IMR-90 (cell line): ENCODE measurements around the gene GALNT14. TPM values are rescaled to one million over a fixed set of nuclear protein-coding genes. Genes with fewer than 3 reads are reported as not detected.

ENCODE experiments used
- ATAC-seq: fragments of 200-7000 bp; cut with Tn5 transposase; 2 replicates; pipeline ENCODE4 v1.9.1; 2020; ENCODE audit warnings: low read depth, mild to moderate bottlenecking, moderate library complexity
- BruUV-seq: library from RNA; stranded (reverse); fragments of 400-500 nt; replicated peaks from 2 replicates; lab custom pipeline; 2021; lab: Mats Ljungman, UMichigan
- CTCF ChIA-PET: fragments of 300-600 bp; formaldehyde crosslinking; extraction: SDS; loops from one replicate; lab custom pipeline; 2021; ENCODE audit warnings: antibody characterized with exemption; lab: Yijun Ruan, JAX
- POLR2A ChIA-PET: fragments of 300-600 bp; sonication (Branson Sonifier 250); formaldehyde crosslinking; loops from one replicate; lab custom pipeline; 2022; ENCODE audit warnings: antibody characterized with exemption; ENCODE audit not compliant: unreplicated experiment; lab: Charles Lee
- DNase-seq: peaks from one replicate; pipeline ENCODE4 v3.0.0; 2013
- H2AFZ ChIP-seq: replicated peaks from 2 replicates; pipeline ENCODE3; 2013; ENCODE audit warnings: low read length, mild to moderate bottlenecking; ENCODE audit not compliant: poor library complexity
- H2AK5ac ChIP-seq: 2 replicates; pipeline ENCODE4 v1.6.1; 2013; ENCODE audit warnings: low read depth, low read length, inconsistent platforms
- H2AK9ac ChIP-seq: replicated peaks from 2 replicates; pipeline ENCODE3; 2013; ENCODE audit warnings: mild to moderate bottlenecking, low read depth, low read length, moderate library complexity; ENCODE audit not compliant: poor library complexity
- H2BK120ac ChIP-seq: 2 replicates; pipeline ENCODE4 v1.6.1; 2013; ENCODE audit warnings: low read depth, low read length, inconsistent platforms
- H2BK15ac ChIP-seq: 3 replicates; pipeline ENCODE4 v1.6.1; 2013; ENCODE audit warnings: low read depth, low read length, inconsistent platforms
- H2BK20ac ChIP-seq: 2 replicates; pipeline ENCODE4 v1.6.1; 2013; ENCODE audit warnings: low read depth, mild to moderate bottlenecking, inconsistent platforms, low read length, moderate library complexity
- H2BK5ac ChIP-seq: 2 replicates; pipeline ENCODE4 v1.6.1; 2013; ENCODE audit warnings: mild to moderate bottlenecking, low read depth, low read length, inconsistent platforms; ENCODE audit not compliant: poor library complexity, severe bottlenecking
- H3K14ac ChIP-seq: replicated peaks from 2 replicates; pipeline ENCODE4 v1.6.1; 2013; ENCODE audit warnings: low read depth, low read length, inconsistent platforms
- H3K18ac ChIP-seq: 2 replicates; pipeline ENCODE4 v1.6.1; 2013; ENCODE audit warnings: low read depth, low read length, control low read depth
- H3K23ac ChIP-seq: 2 replicates; pipeline ENCODE4 v1.6.1; 2013; ENCODE audit warnings: low read depth, low read length, inconsistent platforms
- H3K27ac ChIP-seq: 2 replicates; pipeline ENCODE4 v1.5.1; 2013; ENCODE audit warnings: mild to moderate bottlenecking, control low read depth, low read length; ENCODE audit not compliant: insufficient read depth
- H3K27me3 ChIP-seq: 2 replicates; pipeline ENCODE4 v1.6.1; 2013; ENCODE audit warnings: low read length; ENCODE audit not compliant: control insufficient read depth, insufficient read depth
- H3K36me3 ChIP-seq: 2 replicates; pipeline ENCODE4 v1.6.1; 2013; ENCODE audit warnings: low read length, mixed read lengths; ENCODE audit not compliant: control insufficient read depth, insufficient read depth
- H3K4ac ChIP-seq: 2 replicates; pipeline ENCODE4 v1.6.1; 2013; ENCODE audit warnings: low read depth, low read length, inconsistent platforms
- H3K4me1 ChIP-seq: 2 replicates; pipeline ENCODE4 v1.6.1; 2013; ENCODE audit warnings: low read length, mixed read lengths; ENCODE audit not compliant: control insufficient read depth, insufficient read depth
- H3K4me2 ChIP-seq: 2 replicates; pipeline ENCODE4 v1.6.1; 2013; ENCODE audit warnings: low read depth, mild to moderate bottlenecking, control low read depth, low read length, moderate library complexity
- H3K4me3 ChIP-seq: 2 replicates; pipeline ENCODE4 v1.5.1; 2013; ENCODE audit warnings: low read depth, mild to moderate bottlenecking, control low read depth, low read length, moderate library complexity; ENCODE audit not compliant: insufficient read depth
- H3K56ac ChIP-seq: 2 replicates; pipeline ENCODE4 v1.6.1; 2013; ENCODE audit warnings: low read length, inconsistent platforms; ENCODE audit not compliant: insufficient read depth; ENCODE audit errors: extremely low read depth
- H3K79me1 ChIP-seq, 2 experiments: 2 replicates each; pipeline ENCODE4 v1.6.1; 2013; ENCODE audit warnings: low read length in 2 of 2, inconsistent platforms in 1 of 2, low read depth in 1 of 2
- H3K9ac ChIP-seq: 2 replicates; pipeline ENCODE4 v1.6.1; 2013; ENCODE audit warnings: low read depth, low read length, control low read depth
- H3K9me1 ChIP-seq: 2 replicates; pipeline ENCODE4 v1.6.1; 2013; ENCODE audit warnings: low read length, inconsistent platforms; ENCODE audit not compliant: insufficient read depth
- H3K9me3 ChIP-seq: 2 replicates; pipeline ENCODE4 v1.6.1; 2013; ENCODE audit warnings: low read length; ENCODE audit not compliant: control insufficient read depth, insufficient read depth
- H4K20me1 ChIP-seq: 2 replicates; pipeline ENCODE4 v1.6.1; 2013; ENCODE audit warnings: low read length, inconsistent platforms; ENCODE audit not compliant: insufficient read depth
- H4K5ac ChIP-seq: 2 replicates; pipeline ENCODE4 v1.6.1; 2013; ENCODE audit warnings: mild to moderate bottlenecking, low read depth, low read length, control low read depth
- H4K8ac ChIP-seq, 2 experiments: 2 replicates each; pipeline ENCODE4 v1.6.1; 2013; ENCODE audit warnings: low read depth in 2 of 2, low read length in 2 of 2, control low read depth in 1 of 2, inconsistent platforms in 1 of 2
- H4K91ac ChIP-seq: 2 replicates; pipeline ENCODE4 v1.6.1; 2013; ENCODE audit warnings: low read depth, low read length, inconsistent platforms; ENCODE audit not compliant: insufficient read depth
- BHLHE40 ChIP-seq: fragments of 150-350 bp; IDR thresholded peaks from 2 replicates; pipeline ENCODE4 v1.6.1; 2016; ENCODE audit warnings: mild to moderate bottlenecking, low read depth, low read length
- CEBPB ChIP-seq: IDR thresholded peaks from 2 replicates; pipeline ENCODE4 v1.6.1; 2012; ENCODE audit warnings: low read depth, low read length, improper control_type of control experiment
- CHD1 ChIP-seq: IDR thresholded peaks from 2 replicates; pipeline ENCODE4 v1.6.1; 2012; ENCODE audit warnings: low read depth, low read length, improper control_type of control experiment
- FOS ChIP-seq: fragments of 150-350 bp; IDR thresholded peaks from 2 replicates; pipeline ENCODE4 v1.6.1; 2016; ENCODE audit warnings: low read depth, low read length
- MAFK ChIP-seq: IDR thresholded peaks from 2 replicates; pipeline ENCODE4 v1.6.1; 2012; ENCODE audit warnings: low read depth, low read length, improper control_type of control experiment
- MAZ ChIP-seq: IDR thresholded peaks from 2 replicates; pipeline ENCODE4 v1.6.1; 2012; ENCODE audit warnings: low read depth, mild to moderate bottlenecking, low read length, improper control_type of control experiment, moderate library complexity, borderline replicate concordance
- MXI1 ChIP-seq: IDR thresholded peaks from 2 replicates; pipeline ENCODE4 v1.6.1; 2012; ENCODE audit warnings: low read depth, mild to moderate bottlenecking, low read length, moderate library complexity, borderline replicate concordance
- NFE2L2 ChIP-seq: fragments of 150-350 bp; IDR thresholded peaks from 2 replicates; pipeline ENCODE4 v1.6.1; 2016; ENCODE audit warnings: low read depth, mild to moderate bottlenecking, low read length
- POLR2A ChIP-seq: IDR thresholded peaks from 2 replicates; pipeline ENCODE4 v1.6.1; 2012; ENCODE audit warnings: mild to moderate bottlenecking, low read depth, low read length
- RAD21 ChIP-seq: IDR thresholded peaks from 2 replicates; pipeline ENCODE4 v1.6.1; 2012; ENCODE audit warnings: low read length, improper control_type of control experiment
- RCOR1 ChIP-seq: IDR thresholded peaks from 2 replicates; pipeline ENCODE4 v1.6.1; 2012; ENCODE audit warnings: mild to moderate bottlenecking, low read length, improper control_type of control experiment; ENCODE audit not compliant: insufficient replicate concordance
- RFX5 ChIP-seq: IDR thresholded peaks from 2 replicates; pipeline ENCODE4 v1.8.0; 2012; ENCODE audit warnings: low read depth, mild to moderate bottlenecking, low read length, moderate library complexity
- WGBS, 2 experiments: methylation state at CpG; one replicate each; pipeline versions ENCODE4 v1.1.5 to v1.1.7; 2013; ENCODE audit warnings: missing lambda C conversion rate in 2 of 2; ENCODE audit not compliant: insufficient read length in 1 of 2; ENCODE audit errors: extremely low coverage in 2 of 2; 5-methylcytosine and 5-hydroxymethylcytosine counted together
- dilution Hi-C: fragments of 300-500 bp; cut with HindIII; formaldehyde crosslinking; loops from one replicate; pipeline ENCODE4 v1.14.3; 2018; ENCODE audit warnings: low sequenced_read_pairs; ENCODE audit not compliant: unreplicated experiment
- in situ Hi-C: fragments of 300-500 bp; cut with MboI; formaldehyde crosslinking; loops from 3 replicates; pipeline ENCODE4 v1.14.3; 2019; ENCODE audit warnings: low sequenced_read_pairs, inconsistent platforms, mixed read lengths
- intact Hi-C: fragments of 100-400 bp; cut with micrococcal nuclease; formaldehyde crosslinking; loops from 2 replicates; pipeline ENCODE4 v1.10.0; 2022
- polyA plus RNA-seq, 3 experiments: library from polyadenylated mRNA; depleted of rRNA; stranded (reverse); fragments of >200 nt; gene quantifications; 2 replicates each; pipeline ENCODE4 v1.2.3, GENCODE V29; 2012; ENCODE audit warnings: low replicate concordance in 1 of 3
- total RNA-seq: library from RNA; depleted of rRNA; stranded (reverse); fragments of >200 nt; gene quantifications from 2 replicates; pipeline ENCODE4 v1.2.3, GENCODE V29; 2012
- TF ChIP-seq, protein P1 (sequence below): fragments of 150-350 bp; IDR thresholded peaks from 2 replicates; pipeline ENCODE4 v1.6.1; 2016; ENCODE audit warnings: low read depth, mild to moderate bottlenecking, low read length, moderate library complexity, borderline replicate concordance
- TF ChIP-seq, protein P2 (sequence below): fragments of 150-350 bp; IDR thresholded peaks from 2 replicates; pipeline ENCODE4 v1.6.1; 2017; ENCODE audit warnings: mild to moderate bottlenecking, antibody characterized with exemption, low read length, low read depth
- TF ChIP-seq, protein P3 (sequence below): conservative IDR thresholded peaks from 2 replicates; pipeline ENCODE4 v1.5.1; 2012; ENCODE audit warnings: mild to moderate bottlenecking, low read depth, low read length, improper control_type of control experiment

The GALNT14 gene
- total and polyA plus RNA-seq, 2 of the 4 experiments (the other 2 are of a cell fraction): 0.15 to 0.18 TPM

DNA sequence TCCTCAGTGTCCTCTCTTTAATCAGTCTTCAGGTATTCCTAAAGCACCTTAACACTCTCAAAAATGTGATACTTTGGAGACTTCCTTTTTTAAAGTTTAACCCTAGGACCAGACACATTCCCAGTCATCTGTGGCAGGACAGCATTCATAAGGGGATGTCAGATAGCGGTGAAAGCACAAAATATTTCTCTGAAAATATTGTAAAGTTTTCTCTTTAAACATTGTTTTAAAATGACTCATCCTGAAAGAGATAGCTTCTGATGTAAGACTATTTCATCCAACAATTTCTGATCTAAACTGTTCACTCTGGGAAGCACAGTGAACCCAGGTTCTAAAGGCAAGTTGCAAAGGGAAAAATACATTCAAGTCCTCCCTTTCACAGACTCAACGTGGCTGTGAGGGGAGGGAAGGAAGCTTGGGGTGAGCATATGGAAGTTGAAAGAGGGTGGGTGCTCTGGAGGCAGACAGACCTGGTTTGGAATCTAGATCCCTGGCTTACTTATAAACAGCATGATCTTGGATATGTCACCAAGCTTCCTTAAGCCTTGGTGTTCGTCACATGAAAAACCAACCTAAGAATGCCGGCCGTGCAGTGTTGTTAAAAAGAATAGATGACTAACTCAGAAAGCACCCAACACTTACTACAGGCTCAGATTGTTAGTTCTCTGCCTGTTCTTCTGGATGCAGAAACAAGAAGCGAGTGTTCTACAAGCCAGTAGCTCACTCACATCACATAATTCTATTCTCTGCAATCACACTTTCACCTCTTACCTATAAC is 12.1 kb downstream of the GALNT14 start:
- H3K36me3 ChIP-seq: no peaks in the 10 kb centered on the region
- dilution Hi-C loops (no loop called here), intact Hi-C loops (no loop called here), in situ Hi-C loops (no loop called here)
- H2BK5ac ChIP-seq: no peak overlapping the region
- H3K4me3 ChIP-seq: no peak overlapping the region
- ChIA-PET POLR2A (no interaction called here), CTCF (interaction anchor here (2.1 kb wide), 1 partner anchor 44 kb away, joined by 9 read pairs; no protein-coding TSS in a partner anchor)
- H3K18ac ChIP-seq: no peak overlapping the region
- DNase-seq (no peak), ATAC-seq (no peak; the same call in 1 of the 2 replicates)
- peaks cover 2% of the 10 kb centered on the region; the same call in 1 of the 2 replicates for H3K27me3 ChIP-seq
- no peak overlapping the region for H4K91ac ChIP-seq
- H3K56ac ChIP-seq: no peak overlapping the region
- H2AK5ac ChIP-seq: no peak overlapping the region
- H2BK20ac ChIP-seq: no peak overlapping the region
- no peaks in the 10 kb centered on the region for H3K4me1 ChIP-seq
- H3K9ac ChIP-seq: no peak overlapping the region
- peak overlapping the region; percentile 26 for H2AFZ ChIP-seq
- H2BK15ac ChIP-seq: no peak overlapping the region
- BruUV-seq: no TSS peak
- H3K4me2 ChIP-seq: no peak overlapping the region
- no peak overlapping the region for H3K27ac ChIP-seq
- H4K8ac ChIP-seq: no peak overlapping the region
- H3K23ac ChIP-seq: no peak overlapping the region
- 17% methylated on average over 1 of the region's 6 CpGs; no CpG with 5 or more reads in 1 of the 2 experiments for WGBS, 2 experiments
- H4K5ac ChIP-seq: no peak overlapping the region
- no peaks in the 10 kb centered on the region for H3K9me1 ChIP-seq
- no peak overlapping the region for H2AK9ac ChIP-seq
- no peaks in the 10 kb centered on the region for H4K20me1 ChIP-seq
- no peaks in the 10 kb centered on the region for H3K9me3 ChIP-seq
- H3K4ac ChIP-seq: no peak overlapping the region
- no peaks in the 10 kb centered on the region for H3K79me1 ChIP-seq
- no peak overlapping the region for H3K14ac ChIP-seq
- no peak overlapping the region for H2BK120ac ChIP-seq
- TF ChIP-seq MAFK (no peak), BHLHE40 (no peak), CEBPB (no peak), CHD1 (no peak), RCOR1 (no peak), POLR2A (no peak), MXI1 (no peak), FOS (no peak), NFE2L2 (no peak), MAZ (no peak), RAD21 (no peak), RFX5 (no peak)
- TF ChIP-seq, protein P1, sequence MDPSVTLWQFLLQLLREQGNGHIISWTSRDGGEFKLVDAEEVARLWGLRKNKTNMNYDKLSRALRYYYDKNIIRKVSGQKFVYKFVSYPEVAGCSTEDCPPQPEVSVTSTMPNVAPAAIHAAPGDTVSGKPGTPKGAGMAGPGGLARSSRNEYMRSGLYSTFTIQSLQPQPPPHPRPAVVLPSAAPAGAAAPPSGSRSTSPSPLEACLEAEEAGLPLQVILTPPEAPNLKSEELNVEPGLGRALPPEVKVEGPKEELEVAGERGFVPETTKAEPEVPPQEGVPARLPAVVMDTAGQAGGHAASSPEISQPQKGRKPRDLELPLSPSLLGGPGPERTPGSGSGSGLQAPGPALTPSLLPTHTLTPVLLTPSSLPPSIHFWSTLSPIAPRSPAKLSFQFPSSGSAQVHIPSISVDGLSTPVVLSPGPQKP: no peak
- TF ChIP-seq, protein P2, sequence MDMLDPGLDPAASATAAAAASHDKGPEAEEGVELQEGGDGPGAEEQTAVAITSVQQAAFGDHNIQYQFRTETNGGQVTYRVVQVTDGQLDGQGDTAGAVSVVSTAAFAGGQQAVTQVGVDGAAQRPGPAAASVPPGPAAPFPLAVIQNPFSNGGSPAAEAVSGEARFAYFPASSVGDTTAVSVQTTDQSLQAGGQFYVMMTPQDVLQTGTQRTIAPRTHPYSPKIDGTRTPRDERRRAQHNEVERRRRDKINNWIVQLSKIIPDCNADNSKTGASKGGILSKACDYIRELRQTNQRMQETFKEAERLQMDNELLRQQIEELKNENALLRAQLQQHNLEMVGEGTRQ: no peak
- TF ChIP-seq, protein P3, sequence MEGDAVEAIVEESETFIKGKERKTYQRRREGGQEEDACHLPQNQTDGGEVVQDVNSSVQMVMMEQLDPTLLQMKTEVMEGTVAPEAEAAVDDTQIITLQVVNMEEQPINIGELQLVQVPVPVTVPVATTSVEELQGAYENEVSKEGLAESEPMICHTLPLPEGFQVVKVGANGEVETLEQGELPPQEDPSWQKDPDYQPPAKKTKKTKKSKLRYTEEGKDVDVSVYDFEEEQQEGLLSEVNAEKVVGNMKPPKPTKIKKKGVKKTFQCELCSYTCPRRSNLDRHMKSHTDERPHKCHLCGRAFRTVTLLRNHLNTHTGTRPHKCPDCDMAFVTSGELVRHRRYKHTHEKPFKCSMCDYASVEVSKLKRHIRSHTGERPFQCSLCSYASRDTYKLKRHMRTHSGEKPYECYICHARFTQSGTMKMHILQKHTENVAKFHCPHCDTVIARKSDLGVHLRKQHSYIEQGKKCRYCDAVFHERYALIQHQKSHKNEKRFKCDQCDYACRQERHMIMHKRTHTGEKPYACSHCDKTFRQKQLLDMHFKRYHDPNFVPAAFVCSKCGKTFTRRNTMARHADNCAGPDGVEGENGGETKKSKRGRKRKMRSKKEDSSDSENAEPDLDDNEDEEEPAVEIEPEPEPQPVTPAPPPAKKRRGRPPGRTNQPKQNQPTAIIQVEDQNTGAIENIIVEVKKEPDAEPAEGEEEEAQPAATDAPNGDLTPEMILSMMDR: no peak
